GM18861 (cell line): ENCODE measurements around the gene FUT9.
"Not testable (repeated sequence)": the region's sequence is repeated elsewhere in the genome, so short reads cannot be mapped to it uniquely, and the experiment has no call there.

Experiments used
- ATAC-seq: cut with Tn5 transposase; IDR thresholded peaks from one replicate; pipeline ENCODE4 v1.9.1; 2021; ENCODE audit not compliant: unreplicated experiment

FUT9 gene

GRCh38 chr6:96184798-96185197 is 169.0 kb downstream of the FUT9 start:
- no peak for ATAC-seq

- ATAC-seq = no peak
Measured at GRCh38 chr6:96186094-96186493, 170.3 kb downstream of the FUT9 start.

GRCh38 chr6:96186516-96187195 is 170.9 kb downstream of the FUT9 start:
- no peak for ATAC-seq

GRCh38 chr6:96194675-96195074 is 178.9 kb downstream of the FUT9 start:
- ATAC-seq = no peak

- no peak for ATAC-seq
Measured at GRCh38 chr6:96195272-96195671, 179.5 kb downstream of the FUT9 start.

GRCh38 chr6:96196633-96197032 is 180.9 kb downstream of the FUT9 start:
- no peak for ATAC-seq

GRCh38 chr6:96197241-96197640 is 181.5 kb downstream of the FUT9 start:
- ATAC-seq = no peak

DNA sequence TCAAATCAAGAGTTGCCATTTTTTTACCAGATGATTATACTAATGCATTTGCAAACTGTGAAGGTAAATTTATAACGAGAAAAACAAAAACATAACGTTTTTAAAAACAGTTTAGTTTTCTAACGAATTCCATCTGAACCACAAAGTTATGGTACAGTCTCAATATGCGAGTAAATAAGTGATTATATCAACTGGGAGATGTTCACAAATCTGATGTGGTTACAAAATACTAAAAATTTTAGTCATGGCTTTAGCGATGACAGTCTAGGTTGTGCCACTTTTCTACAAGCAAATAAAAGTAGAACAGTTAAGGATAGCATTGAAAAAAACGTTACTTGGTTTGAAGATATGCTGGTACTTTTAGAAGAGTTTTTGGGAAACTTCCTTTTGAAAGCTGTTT is 186.8 kb downstream of the FUT9 start:
- no peak for ATAC-seq

GRCh38 chr6:96211341-96211740 is 195.6 kb downstream of the FUT9 start:
- no peak for ATAC-seq

- ATAC-seq = no peak
Measured at GRCh38 chr6:96212066-96212465, 196.3 kb downstream of the FUT9 start.

GRCh38 chr6:96213784-96214183 is 198.0 kb downstream of the FUT9 start:
- ATAC-seq = no peak

- no peak for ATAC-seq
Measured at GRCh38 chr6:96223695-96224094, 207.9 kb downstream of the FUT9 start.

DNA sequence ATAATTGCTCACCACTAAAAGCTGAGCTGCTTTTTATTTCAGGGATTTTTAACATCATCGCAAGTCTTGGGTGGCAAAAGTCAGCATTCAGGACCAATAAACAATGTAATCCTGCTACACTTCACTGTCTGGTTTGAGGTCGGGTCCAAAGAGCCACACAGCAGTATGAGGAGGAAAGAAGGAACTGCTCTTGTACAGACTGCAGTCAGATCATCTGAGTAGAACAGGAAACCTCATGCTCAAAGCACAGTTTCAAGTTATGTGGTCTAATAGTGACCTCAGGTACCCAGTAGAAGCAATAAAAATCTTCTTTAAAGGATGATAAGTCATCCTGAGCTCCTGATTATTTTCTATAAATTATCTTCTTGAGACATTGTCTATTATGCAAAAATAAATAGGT is 211.4 kb downstream of the FUT9 start:
- ATAC-seq = no peak

DNA sequence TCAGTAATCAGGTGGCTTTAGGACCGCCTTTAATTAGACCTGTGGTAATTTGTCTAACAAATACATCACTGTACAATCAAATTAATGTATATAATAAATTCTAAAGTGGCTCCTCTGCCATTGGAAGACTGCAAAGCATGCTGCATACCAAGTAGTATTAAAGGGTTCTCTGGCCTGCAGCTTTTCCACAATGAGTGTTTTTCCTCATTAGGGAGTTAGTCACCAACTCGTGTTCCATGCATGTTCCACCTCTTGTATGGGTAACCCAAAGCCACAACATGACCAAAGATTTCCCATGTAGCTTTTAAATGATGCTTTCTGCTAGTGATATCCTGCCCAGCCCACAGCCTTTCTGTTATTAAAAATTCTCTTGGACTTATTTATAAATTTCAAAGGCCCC is 218.7 kb downstream of the FUT9 start:
- no peak for ATAC-seq

GRCh38 chr6:96235927-96236326 is 220.2 kb downstream of the FUT9 start:
- ATAC-seq = no peak

DNA sequence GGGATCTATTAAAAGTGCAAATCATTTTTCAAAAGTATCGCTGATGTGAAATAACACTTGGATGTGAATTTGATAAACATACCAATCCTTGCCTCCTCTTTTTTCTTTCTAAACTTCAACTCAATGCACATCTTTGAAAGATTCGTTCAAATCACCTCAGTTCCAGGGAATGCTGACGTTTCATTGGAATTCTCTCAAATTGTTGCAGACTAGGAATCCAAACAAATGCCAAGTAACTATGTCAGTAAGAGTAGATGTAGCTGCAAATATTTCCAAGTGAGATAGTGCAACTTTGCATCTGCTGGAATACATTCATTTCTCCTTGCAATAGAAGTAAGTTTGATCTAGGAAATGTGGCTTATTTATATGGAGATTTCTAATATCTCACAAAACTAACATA is 220.7 kb downstream of the FUT9 start:
- ATAC-seq = no peak

- ATAC-seq = no peak
Measured at GRCh38 chr6:96237638-96238347, 222.0 kb downstream of the FUT9 start.

DNA sequence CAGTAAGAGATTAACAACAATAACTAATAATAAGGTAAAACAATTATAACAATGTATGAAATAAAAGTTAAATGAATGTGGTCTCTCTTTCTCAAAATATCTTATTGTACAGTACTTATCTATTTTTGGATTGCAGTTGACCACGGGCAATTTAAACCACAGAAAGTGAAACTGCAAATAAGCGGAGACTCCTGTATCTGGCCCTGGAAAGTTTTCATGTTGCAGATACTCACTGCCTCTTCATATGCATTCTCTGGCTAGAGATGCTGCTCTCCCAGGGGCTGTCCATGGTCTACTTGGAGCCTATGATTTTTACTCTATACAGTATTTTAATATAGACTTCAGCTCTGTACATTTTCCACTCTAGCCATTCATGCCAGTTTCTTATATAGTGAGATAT is 230.8 kb downstream of the FUT9 start:
- ATAC-seq = no peak

DNA sequence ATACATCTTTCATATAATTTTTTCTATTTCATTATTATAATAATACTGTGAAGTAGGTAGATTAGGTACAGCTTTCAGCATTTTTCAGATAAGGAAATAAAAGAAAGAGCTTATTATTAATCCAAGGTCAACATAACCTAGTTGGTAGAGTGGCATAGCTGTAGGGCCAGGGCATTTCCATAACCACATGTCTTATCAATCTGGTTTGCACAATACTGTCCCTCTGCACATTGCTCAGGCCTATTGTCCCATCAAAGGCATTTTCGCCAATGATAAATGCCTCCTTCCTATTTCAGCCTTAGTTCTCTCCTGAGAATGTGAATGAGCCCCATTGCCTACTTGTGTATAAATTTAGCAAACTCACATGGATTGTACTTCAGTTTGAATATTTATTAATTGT is 234.0 kb downstream of the FUT9 start:
- ATAC-seq = no peak

- no peak for ATAC-seq
Measured at GRCh38 chr6:96257751-96258150, 242.0 kb downstream of the FUT9 start.

- not testable (repeated sequence) for ATAC-seq
Measured at GRCh38 chr6:96260787-96261430, 245.1 kb downstream of the FUT9 start.
